Neural cell (in vitro differentiated cells): ENCODE measurements around the gene SIRT3.

Experiments
- EP300 ChIP-seq: fragments of 450-650 bp; conservative IDR thresholded peaks from 2 replicates; pipeline ENCODE4 v1.6.1; 2014; ENCODE audit warnings: antibody characterized with exemption, mild to moderate bottlenecking, moderate library complexity; ENCODE audit not compliant: poor library complexity, severe bottlenecking
- EZH2 ChIP-seq: fragments of 200-600, 300-800 bp; shearing (Covaris generic), sonication (generic); IDR thresholded peaks from 2 replicates; pipeline ENCODE4 v1.6.1; 2014; ENCODE audit warnings: antibody characterized with exemption, low read length, borderline replicate concordance, mild to moderate bottlenecking; ENCODE audit not compliant: insufficient read depth, poor library complexity, severe bottlenecking
- POLR2AphosphoS5 ChIP-seq: IDR thresholded peaks from 2 replicates; pipeline ENCODE4 v1.6.1; 2012
- TAF1 ChIP-seq: IDR thresholded peaks from 2 replicates; pipeline ENCODE4 v1.6.1; 2012; ENCODE audit warnings: low read depth
- TF ChIP-seq, protein P1 (sequence below): fragments of 450-650 bp; IDR thresholded peaks from 2 replicates; pipeline ENCODE4 v1.5.1; 2014; ENCODE audit warnings: antibody characterized with exemption, mild to moderate bottlenecking, moderate library complexity; ENCODE audit not compliant: poor library complexity, severe bottlenecking
- TF ChIP-seq, protein P2 (sequence below): IDR thresholded peaks from 2 replicates; pipeline ENCODE4 v1.6.1; 2012; ENCODE audit warnings: borderline replicate concordance

DNA sequence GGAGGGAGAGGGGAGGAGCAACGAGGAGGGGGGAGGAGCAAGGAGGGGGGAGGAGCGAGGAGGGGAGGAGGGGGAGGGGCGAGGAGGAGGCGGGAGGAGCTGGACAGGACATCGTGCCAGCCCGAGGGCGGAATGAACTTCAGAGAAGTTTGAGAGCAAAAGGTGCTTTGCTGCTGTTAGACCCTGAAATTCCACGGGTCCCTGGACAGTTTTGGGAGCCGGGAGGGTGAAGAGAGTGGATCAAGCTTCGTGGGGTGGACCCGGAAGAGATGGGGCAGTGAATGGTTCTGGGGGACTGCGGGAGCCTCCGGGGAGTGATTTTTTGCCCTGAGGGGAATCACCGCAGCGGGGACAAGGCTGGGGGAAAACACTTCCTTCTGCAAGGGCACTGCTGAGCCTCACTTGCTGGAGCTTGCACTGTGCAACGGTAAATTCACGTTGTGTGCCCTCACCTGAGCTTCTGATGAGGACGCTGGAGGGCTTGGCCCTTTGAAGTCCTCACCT is 31.4 kb upstream of the SIRT3 start:
- no peak for TF ChIP-seq TAF1
- TF ChIP-seq, protein P1, sequence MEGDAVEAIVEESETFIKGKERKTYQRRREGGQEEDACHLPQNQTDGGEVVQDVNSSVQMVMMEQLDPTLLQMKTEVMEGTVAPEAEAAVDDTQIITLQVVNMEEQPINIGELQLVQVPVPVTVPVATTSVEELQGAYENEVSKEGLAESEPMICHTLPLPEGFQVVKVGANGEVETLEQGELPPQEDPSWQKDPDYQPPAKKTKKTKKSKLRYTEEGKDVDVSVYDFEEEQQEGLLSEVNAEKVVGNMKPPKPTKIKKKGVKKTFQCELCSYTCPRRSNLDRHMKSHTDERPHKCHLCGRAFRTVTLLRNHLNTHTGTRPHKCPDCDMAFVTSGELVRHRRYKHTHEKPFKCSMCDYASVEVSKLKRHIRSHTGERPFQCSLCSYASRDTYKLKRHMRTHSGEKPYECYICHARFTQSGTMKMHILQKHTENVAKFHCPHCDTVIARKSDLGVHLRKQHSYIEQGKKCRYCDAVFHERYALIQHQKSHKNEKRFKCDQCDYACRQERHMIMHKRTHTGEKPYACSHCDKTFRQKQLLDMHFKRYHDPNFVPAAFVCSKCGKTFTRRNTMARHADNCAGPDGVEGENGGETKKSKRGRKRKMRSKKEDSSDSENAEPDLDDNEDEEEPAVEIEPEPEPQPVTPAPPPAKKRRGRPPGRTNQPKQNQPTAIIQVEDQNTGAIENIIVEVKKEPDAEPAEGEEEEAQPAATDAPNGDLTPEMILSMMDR = no peak
- no peak for TF ChIP-seq EP300
- TF ChIP-seq EZH2 = no peak
- TF ChIP-seq, protein P2, sequence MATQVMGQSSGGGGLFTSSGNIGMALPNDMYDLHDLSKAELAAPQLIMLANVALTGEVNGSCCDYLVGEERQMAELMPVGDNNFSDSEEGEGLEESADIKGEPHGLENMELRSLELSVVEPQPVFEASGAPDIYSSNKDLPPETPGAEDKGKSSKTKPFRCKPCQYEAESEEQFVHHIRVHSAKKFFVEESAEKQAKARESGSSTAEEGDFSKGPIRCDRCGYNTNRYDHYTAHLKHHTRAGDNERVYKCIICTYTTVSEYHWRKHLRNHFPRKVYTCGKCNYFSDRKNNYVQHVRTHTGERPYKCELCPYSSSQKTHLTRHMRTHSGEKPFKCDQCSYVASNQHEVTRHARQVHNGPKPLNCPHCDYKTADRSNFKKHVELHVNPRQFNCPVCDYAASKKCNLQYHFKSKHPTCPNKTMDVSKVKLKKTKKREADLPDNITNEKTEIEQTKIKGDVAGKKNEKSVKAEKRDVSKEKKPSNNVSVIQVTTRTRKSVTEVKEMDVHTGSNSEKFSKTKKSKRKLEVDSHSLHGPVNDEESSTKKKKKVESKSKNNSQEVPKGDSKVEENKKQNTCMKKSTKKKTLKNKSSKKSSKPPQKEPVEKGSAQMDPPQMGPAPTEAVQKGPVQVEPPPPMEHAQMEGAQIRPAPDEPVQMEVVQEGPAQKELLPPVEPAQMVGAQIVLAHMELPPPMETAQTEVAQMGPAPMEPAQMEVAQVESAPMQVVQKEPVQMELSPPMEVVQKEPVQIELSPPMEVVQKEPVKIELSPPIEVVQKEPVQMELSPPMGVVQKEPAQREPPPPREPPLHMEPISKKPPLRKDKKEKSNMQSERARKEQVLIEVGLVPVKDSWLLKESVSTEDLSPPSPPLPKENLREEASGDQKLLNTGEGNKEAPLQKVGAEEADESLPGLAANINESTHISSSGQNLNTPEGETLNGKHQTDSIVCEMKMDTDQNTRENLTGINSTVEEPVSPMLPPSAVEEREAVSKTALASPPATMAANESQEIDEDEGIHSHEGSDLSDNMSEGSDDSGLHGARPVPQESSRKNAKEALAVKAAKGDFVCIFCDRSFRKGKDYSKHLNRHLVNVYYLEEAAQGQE = no peak
- no peak for TF ChIP-seq POLR2AphosphoS5
